Activated CD4-positive, alpha-beta T cell treated with anti-CD3 and anti-CD28 coated beads for 36 hours (primary cell): ENCODE measurements around the gene E2F1. TPM values are rescaled to one million over a fixed set of nuclear protein-coding genes. Genes with fewer than 3 reads are reported as not detected.

ENCODE experiments used
- ATAC-seq: fragments of 200-7000 bp; cut with Tn5 transposase; one replicate; pipeline ENCODE4 v1.10.0; 2021; ENCODE audit warnings: mild to moderate bottlenecking, moderate library complexity
- CTCF ChIA-PET: fragments of 350-600 bp; sonication (Branson Sonifier 250); formaldehyde crosslinking; loops from one replicate; lab custom pipeline; 2021; ENCODE audit warnings: antibody characterized with exemption; lab: Charles Lee
- POLR2A ChIA-PET: fragments of 350-600 bp; sonication (Branson Sonifier 250); formaldehyde crosslinking; loops from one replicate; lab custom pipeline; 2021; ENCODE audit warnings: antibody characterized with exemption, inconsistent platforms; lab: Charles Lee
- DNase-seq: peaks from one replicate; pipeline ENCODE4 v3.0.0-alpha.2; 2020
- H3K27ac Mint-ChIP-seq: one replicate; pipeline ENCODE4 v1.8.0; 2021; ENCODE audit warnings: mixed read lengths
- H3K27me3 Mint-ChIP-seq: one replicate; pipeline ENCODE4 v1.8.0; 2021; ENCODE audit warnings: mixed read lengths
- H3K36me3 Mint-ChIP-seq: one replicate; pipeline ENCODE4 v1.8.0; 2021; ENCODE audit warnings: low read depth, mixed read lengths
- H3K4me1 Mint-ChIP-seq: one replicate; pipeline ENCODE4 v1.8.0; 2021; ENCODE audit warnings: mixed read lengths
- H3K4me3 Mint-ChIP-seq: one replicate; pipeline ENCODE4 v1.8.0; 2021; ENCODE audit warnings: mild to moderate bottlenecking, moderate library complexity, mixed read lengths
- H3K9me3 Mint-ChIP-seq: one replicate; pipeline ENCODE4 v1.8.0; 2021; ENCODE audit warnings: low read depth, mixed read lengths
- intact Hi-C, 2 experiments: fragments of 100-400 bp; cut with DNase I in 1 of 2; cut with micrococcal nuclease in 1 of 2; formaldehyde crosslinking; loops; one replicate each; pipeline versions ENCODE4 v1.14.2 to v1.15.1; 2022 to 2024; cut with DNase I, micrococcal nuclease
- total RNA-seq, 2 experiments: library from RNA; stranded (reverse); gene quantifications; one replicate each; pipeline ENCODE4 v1.2.3, GENCODE V29; 2021

The E2F1 gene
- total RNA-seq, 2 experiments from 2014 or later, result 45.9 to 50.9 TPM

DNA sequence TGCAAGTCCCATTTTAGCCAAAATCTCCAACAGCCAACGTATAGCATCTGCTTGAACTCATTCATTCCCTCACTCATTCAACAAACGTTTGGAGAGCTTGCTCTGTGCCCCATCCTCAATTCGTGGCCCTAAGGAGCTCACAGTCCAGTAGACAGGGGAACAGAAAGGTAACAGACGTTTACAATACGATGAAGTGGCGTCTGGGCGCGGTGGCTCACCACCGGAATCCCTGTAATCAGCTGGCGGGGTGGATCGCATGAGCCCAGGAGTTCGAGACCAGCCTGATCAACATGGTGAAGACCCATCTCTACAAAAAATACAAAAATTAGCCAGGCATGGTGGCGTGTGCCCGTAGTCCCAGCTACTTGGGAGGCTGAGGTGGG is 790 bp upstream of the E2F1 start:
- Mint-ChIP-seq H3K4me3 (peak overlapping the region; percentile 56), H3K36me3 (peaks cover 13% of the 10 kb centered on the region), H3K27ac (peak overlapping the region; percentile 83), H3K27me3 (no peaks in the 10 kb centered on the region), H3K4me1 (peaks cover 67% of the 10 kb centered on the region), H3K9me3 (no peaks in the 10 kb centered on the region)
- ATAC-seq (no peak), DNase-seq (no peak)
- ChIA-PET POLR2A (interaction anchor here (0.6 to 0.7 kb wide), 3 partner anchors 14 to 1767 kb away, joined by 3 to 5 read pairs (median 4); no protein-coding TSS in a partner anchor), CTCF (interaction anchor here (1.3 to 1.5 kb wide), 2 partner anchors 9 to 33 kb away, joined by 3 to 6 read pairs; partner anchors contain the start of gene PXMP4)
- intact Hi-C loops, result loop anchor here (1.0 to 5.0 kb wide), 13 partner anchors 13 to 1855 kb away; partner anchors contain the start of genes PXMP4 (in 2 of the 2), ACTL10 (in 1 of the 2), CBFA2T2 (in 1 of the 2) and CHMP4B (in 1 of the 2)

- CTCF ChIA-PET, result interaction anchor here (0.7 to 9.1 kb wide), 4 partner anchors 18 to 47 kb away, joined by 3 to 91 read pairs (median 6); partner anchors contain the start of genes ACTL10 and PXMP4
- peak; percentile 87 for DNase-seq
- ATAC-seq, result peak; percentile 58
- Mint-ChIP-seq H3K9me3 (no peaks in the 10 kb centered on the region), H3K27ac (peak overlapping the region; percentile 83), H3K27me3 (no peaks in the 10 kb centered on the region), H3K4me3 (peak overlapping the region; percentile 95), H3K4me1 (peaks cover 79% of the 10 kb centered on the region), H3K36me3 (peaks cover 22% of the 10 kb centered on the region)
- intact Hi-C loops, result loop anchor here (1.0 to 5.0 kb wide), 13 partner anchors 11 to 1857 kb away; partner anchors contain the start of genes PXMP4 (in 2 of the 2), ACTL10 (in 1 of the 2), CBFA2T2 (in 1 of the 2) and CHMP4B (in 1 of the 2)
- POLR2A ChIA-PET, result interaction anchor here (0.6 to 1.7 kb wide), 7 partner anchors 19 to 202 kb away, joined by 3 to 5 read pairs (median 3); partner anchors contain the start of genes ACTL10, CHMP4B and PXMP4
Measured at GRCh38 chr20:33685328-33686099, 671 bp downstream of the E2F1 start.

DNA sequence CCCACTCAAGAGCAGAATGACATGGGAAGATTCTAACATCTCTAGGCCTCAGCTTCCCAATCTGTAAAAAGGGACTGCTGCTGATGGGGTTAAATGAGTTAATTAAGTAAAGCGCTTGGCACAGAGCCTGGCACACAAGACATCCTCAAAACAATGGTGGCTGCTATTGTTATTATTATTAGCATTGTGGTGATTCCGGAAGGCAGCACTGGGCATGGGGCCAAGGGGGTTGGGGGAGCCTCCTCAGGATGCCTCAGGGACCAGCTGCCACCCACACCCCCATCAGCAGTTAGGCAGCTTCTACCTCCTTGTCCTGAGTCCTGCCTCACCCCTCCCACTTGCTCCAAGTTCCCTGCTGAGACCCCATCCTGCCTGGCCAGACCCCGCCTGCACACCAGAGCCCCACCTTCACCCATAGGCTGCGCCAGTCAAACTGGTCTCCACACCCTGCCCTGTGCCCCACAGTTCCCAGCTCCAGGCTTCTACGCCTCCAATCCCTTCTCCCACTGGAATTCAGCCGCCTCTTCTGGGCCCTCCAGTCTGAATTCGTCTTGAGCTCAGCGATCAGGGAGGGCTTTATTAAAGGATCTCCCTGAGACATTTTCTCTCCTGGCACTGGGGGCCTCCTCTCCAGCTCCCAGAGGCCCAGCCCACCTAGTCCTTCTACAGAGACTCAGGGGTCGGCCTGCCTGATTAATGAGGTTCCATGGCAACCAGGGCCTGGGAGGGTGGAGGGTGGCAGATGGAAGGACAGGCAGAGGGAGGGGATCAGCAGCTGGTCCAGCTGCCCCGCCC is 1.5 kb downstream of the E2F1 start:
- ChIA-PET POLR2A (interaction anchor here (0.6 to 1.7 kb wide), 7 partner anchors 18 to 130 kb away, joined by 3 to 5 read pairs (median 3); partner anchors contain the start of genes ACTL10, CHMP4B and PXMP4), CTCF (interaction anchor here (0.7 to 9.1 kb wide), 4 partner anchors 18 to 48 kb away, joined by 3 to 91 read pairs (median 6); partner anchors contain the start of genes ACTL10 and PXMP4)
- ATAC-seq (no peak), DNase-seq (no peak)
- no peaks in the 10 kb centered on the region for H3K27me3 Mint-ChIP-seq
- H3K27ac Mint-ChIP-seq, result peak overlapping the region; percentile 83
- H3K4me3 Mint-ChIP-seq, result peak overlapping the region; percentile 95
- no peaks in the 10 kb centered on the region for H3K9me3 Mint-ChIP-seq
- peaks cover 24% of the 10 kb centered on the region for H3K36me3 Mint-ChIP-seq
- intact Hi-C loops, result loop anchor here (5.0 kb wide), 3 partner anchors 48 to 1858 kb away; partner anchors contain the start of genes ERGIC3 (in 1 of the 2) and ZNF341 (in 1 of the 2)
- peaks cover 81% of the 10 kb centered on the region for H3K4me1 Mint-ChIP-seq

- DNase-seq (peak; percentile 55), ATAC-seq (peak; percentile 19)
- intact Hi-C loops, result no loop called here
- POLR2A ChIA-PET, result no interaction called here
- Mint-ChIP-seq H3K27me3 (no peaks in the 10 kb centered on the region), H3K36me3 (peaks cover 43% of the 10 kb centered on the region), H3K4me3 (no peak overlapping the region), H3K9me3 (no peaks in the 10 kb centered on the region), H3K27ac (peak overlapping the region; percentile 51), H3K4me1 (peaks cover 79% of the 10 kb centered on the region)
- CTCF ChIA-PET, result interaction anchor here (0.9 to 9.1 kb wide), 3 partner anchors 15 to 193 kb away, joined by 3 to 91 read pairs (median 3); partner anchors contain the start of gene ACTL10
Measured at GRCh38 chr20:33681728-33682353, 4.3 kb downstream of the E2F1 start.

- CTCF ChIA-PET, result interaction anchor here (0.9 to 9.1 kb wide), 4 partner anchors 14 to 192 kb away, joined by 3 to 91 read pairs (median 3); partner anchors contain the start of genes ACTL10 and ZNF341
- Mint-ChIP-seq H3K27ac (peak overlapping the region; percentile 51), H3K4me3 (no peak overlapping the region), H3K36me3 (peaks cover 45% of the 10 kb centered on the region), H3K9me3 (no peaks in the 10 kb centered on the region), H3K4me1 (peaks cover 75% of the 10 kb centered on the region), H3K27me3 (no peaks in the 10 kb centered on the region)
- intact Hi-C loops, result no loop called here
- DNase-seq (no peak), ATAC-seq (no peak)
- POLR2A ChIA-PET, result interaction anchor here (0.8 kb wide), 1 partner anchor 10 kb away, joined by 3 read pairs; no protein-coding TSS in a partner anchor
Measured at GRCh38 chr20:33681288-33681687, 4.9 kb downstream of the E2F1 start.

- intact Hi-C loops, result no loop called here
- Mint-ChIP-seq H3K27ac (peak overlapping the region; percentile 65), H3K4me3 (no peak overlapping the region), H3K36me3 (peaks cover 45% of the 10 kb centered on the region), H3K27me3 (no peaks in the 10 kb centered on the region), H3K9me3 (no peaks in the 10 kb centered on the region), H3K4me1 (peaks cover 75% of the 10 kb centered on the region)
- ChIA-PET POLR2A (interaction anchor here (0.8 kb wide), 1 partner anchor 10 kb away, joined by 3 read pairs; no protein-coding TSS in a partner anchor), CTCF (interaction anchor here (0.9 to 9.1 kb wide), 3 partner anchors 13 to 52 kb away, joined by 3 to 91 read pairs (median 3); partner anchors contain the start of genes ACTL10 and ZNF341)
- no peak for ATAC-seq
- no peak for DNase-seq
Measured at GRCh38 chr20:33680686-33681085, 5.5 kb downstream of the E2F1 start.

GRCh38 chr20:33679758-33680485 is 6.3 kb downstream of the E2F1 start:
- POLR2A ChIA-PET, result interaction anchor here (0.6 to 1.2 kb wide), 4 partner anchors 10 to 235 kb away, joined by 3 to 8 read pairs (median 3); no protein-coding TSS in a partner anchor
- no peaks in the 10 kb centered on the region for H3K27me3 Mint-ChIP-seq
- intact Hi-C loops, result no loop called here

GRCh38 chr20:33677991-33678702 is 8.0 kb downstream of the E2F1 start:
- Mint-ChIP-seq H3K4me3 (no peak overlapping the region), H3K36me3 (peaks cover 43% of the 10 kb centered on the region), H3K9me3 (no peaks in the 10 kb centered on the region), H3K27me3 (no peaks in the 10 kb centered on the region), H3K27ac (no peak overlapping the region), H3K4me1 (peaks cover 75% of the 10 kb centered on the region)
- ATAC-seq, result no peak
- intact Hi-C loops, result no loop called here
- CTCF ChIA-PET, result interaction anchor here (0.8 to 9.1 kb wide), 3 partner anchors 11 to 267 kb away, joined by 3 to 91 read pairs (median 3); partner anchors contain the start of gene ACTL10
- no peak for DNase-seq
- POLR2A ChIA-PET, result no interaction called here

More at GRCh38 chr20:33679758-33680485, 6.3 kb downstream of the E2F1 start:
- peak; percentile 37 for ATAC-seq
- Mint-ChIP-seq H3K4me3 (no peak overlapping the region), H3K4me1 (peaks cover 76% of the 10 kb centered on the region), H3K27ac (peak overlapping the region; percentile 60), H3K9me3 (no peaks in the 10 kb centered on the region), H3K36me3 (peaks cover 47% of the 10 kb centered on the region)
- peak; percentile 65 for DNase-seq
- CTCF ChIA-PET, result interaction anchor here (9.1 kb wide), 1 partner anchor 13 kb away, joined by 91 read pairs; the partner anchor contains the start of gene ACTL10
